WTC11 (cell line): ENCODE results near the gene PRLR. TPM values are rescaled to one million over a fixed set of nuclear protein-coding genes. Genes with fewer than 3 reads are reported as not detected.

Experiments used
- ATAC-seq: fragments of 200-7000 bp; cut with Tn5 transposase; 2 replicates; pipeline ENCODE4 v1.10.0; 2021; ENCODE audit warnings: mild to moderate bottlenecking, moderate library complexity
- CTCF ChIA-PET: fragments of 300-600 bp; sonication (Branson Sonifier 250); formaldehyde crosslinking; loops from one replicate; lab custom pipeline; 2021; ENCODE audit warnings: antibody characterized with exemption; lab: Charles Lee
- POLR2A ChIA-PET: fragments of 350-600 bp; sonication (Branson Sonifier 250); formaldehyde crosslinking; loops from one replicate; lab custom pipeline; 2021; ENCODE audit warnings: antibody characterized with exemption; lab: Charles Lee
- DNase-seq: peaks from one replicate; pipeline ENCODE4 v3.0.0; 2021; ENCODE audit warnings: low spot score
- H3K27ac Mint-ChIP-seq: 2 replicates; pipeline ENCODE4 v1.8.0; 2021; ENCODE audit warnings: mixed read lengths
- H3K27me3 Mint-ChIP-seq: 2 replicates; pipeline ENCODE4 v1.8.0; 2021; ENCODE audit warnings: low read depth, mild to moderate bottlenecking, moderate library complexity, mixed read lengths
- H3K36me3 Mint-ChIP-seq: 2 replicates; pipeline ENCODE4 v1.8.0; 2021; ENCODE audit warnings: mixed read lengths
- H3K4me1 Mint-ChIP-seq: 2 replicates; pipeline ENCODE4 v1.8.0; 2022; ENCODE audit warnings: mixed read lengths
- H3K4me3 Mint-ChIP-seq: 2 replicates; pipeline ENCODE4 v1.8.0; 2021; ENCODE audit warnings: mild to moderate bottlenecking, moderate library complexity, mixed read lengths
- H3K9me3 Mint-ChIP-seq: 2 replicates; pipeline ENCODE4 v1.8.0; 2021; ENCODE audit warnings: mixed read lengths
- ATF1 ChIP-seq: sonication (generic); formaldehyde crosslinking; IDR thresholded peaks from 2 replicates; pipeline ENCODE4 v1.8.1; 2023; ENCODE audit warnings: mild to moderate bottlenecking, moderate library complexity, missing genetic modification reagents
- GABPB1 ChIP-seq: sonication (generic); formaldehyde crosslinking; IDR thresholded peaks from 2 replicates; pipeline ENCODE4 v1.8.1; 2023; ENCODE audit warnings: mild to moderate bottlenecking, missing genetic modification reagents
- NFATC4 ChIP-seq: fragments of 250-450 bp; sonication (Bioruptor Pico); IDR thresholded peaks from 2 replicates; pipeline ENCODE4 v1.9.0; 2021; ENCODE audit warnings: mild to moderate bottlenecking
- NFE2L1 ChIP-seq: sonication (generic); formaldehyde crosslinking; IDR thresholded peaks from 2 replicates; pipeline ENCODE4 v1.8.1; 2023; ENCODE audit warnings: missing genetic modification reagents
- NR1H2 ChIP-seq: sonication (generic); formaldehyde crosslinking; IDR thresholded peaks from 2 replicates; pipeline ENCODE4 v1.9.0; 2021; ENCODE audit warnings: mild to moderate bottlenecking, moderate library complexity, missing genetic modification reagents
- NR3C1 ChIP-seq: sonication (generic); formaldehyde crosslinking; conservative IDR thresholded peaks from 2 replicates; pipeline ENCODE4 v1.8.1; 2023; ENCODE audit warnings: low read depth, mild to moderate bottlenecking, missing genetic modification reagents
- SMAD4 ChIP-seq: sonication (generic); formaldehyde crosslinking; IDR thresholded peaks from 2 replicates; pipeline ENCODE4 v1.8.0; 2022; ENCODE audit warnings: mild to moderate bottlenecking, missing genetic modification reagents
- TEAD1 ChIP-seq: sonication (generic); formaldehyde crosslinking; IDR thresholded peaks from 2 replicates; pipeline ENCODE4 v1.8.0; 2022; ENCODE audit warnings: mild to moderate bottlenecking, missing genetic modification reagents
- TP53 ChIP-seq: sonication (generic); formaldehyde crosslinking; IDR thresholded peaks from 2 replicates; pipeline ENCODE4 v1.8.1; 2023; ENCODE audit warnings: mild to moderate bottlenecking, missing genetic modification reagents
- ZNF138 ChIP-seq: sonication (generic); formaldehyde crosslinking; conservative IDR thresholded peaks from 2 replicates; pipeline ENCODE4 v1.8.1; 2022; ENCODE audit warnings: mild to moderate bottlenecking, moderate library complexity, missing genetic modification reagents
- ZNF396 ChIP-seq: fragments of 250-450 bp; sonication (Bioruptor Pico); IDR thresholded peaks from 2 replicates; pipeline ENCODE4 v1.8.0; 2021; ENCODE audit warnings: mild to moderate bottlenecking, moderate library complexity, borderline replicate concordance
- ZNF416 ChIP-seq: fragments of 250-450 bp; sonication (Bioruptor Pico); IDR thresholded peaks from 2 replicates; pipeline ENCODE4 v1.9.0; 2021; ENCODE audit warnings: mild to moderate bottlenecking, inconsistent platforms
- ZNF423 ChIP-seq: fragments of 250-450 bp; sonication (Bioruptor Pico); IDR thresholded peaks from 2 replicates; pipeline ENCODE4 v2.1.2; 2022; ENCODE audit warnings: mild to moderate bottlenecking, moderate library complexity
- total RNA-seq: library from RNA; stranded (reverse); gene quantifications from 3 replicates; pipeline ENCODE4 v1.2.3, GENCODE V29; 2021
- TF ChIP-seq, protein P1 (sequence below): sonication (generic); formaldehyde crosslinking; conservative IDR thresholded peaks from 2 replicates; pipeline ENCODE4 v1.8.1; 2023; ENCODE audit warnings: mild to moderate bottlenecking, low read depth, missing genetic modification reagents, moderate library complexity
- TF ChIP-seq, protein P2 (sequence below): fragments of 250-450 bp; sonication (Bioruptor Pico); IDR thresholded peaks from 2 replicates; pipeline ENCODE4 v1.8.0; 2021; ENCODE audit warnings: mild to moderate bottlenecking
- TF ChIP-seq, protein P3 (sequence below): sonication (generic); formaldehyde crosslinking; IDR thresholded peaks from 2 replicates; pipeline ENCODE4 v1.8.0; 2022; ENCODE audit warnings: mild to moderate bottlenecking, missing genetic modification reagents
- TF ChIP-seq, protein P4 (sequence below): sonication (generic); formaldehyde crosslinking; IDR thresholded peaks from 2 replicates; pipeline ENCODE4 v1.8.1; 2023; ENCODE audit warnings: mild to moderate bottlenecking, moderate library complexity, missing genetic modification reagents
- TF ChIP-seq, protein P5 (sequence below): sonication (generic); formaldehyde crosslinking; IDR thresholded peaks from 2 replicates; pipeline ENCODE4 v1.8.1; 2022; ENCODE audit warnings: low read depth, mild to moderate bottlenecking, moderate library complexity, missing genetic modification reagents, borderline replicate concordance
- TF ChIP-seq, protein P6 (sequence below): sonication (generic); formaldehyde crosslinking; IDR thresholded peaks from 2 replicates; pipeline ENCODE4 v1.8.1; 2022; ENCODE audit warnings: mild to moderate bottlenecking, moderate library complexity, missing genetic modification reagents
- TF ChIP-seq, protein P7 (sequence below): fragments of 250-450 bp; sonication (Bioruptor Pico); IDR thresholded peaks from 2 replicates; pipeline ENCODE4 v1.9.0; 2021; ENCODE audit warnings: mild to moderate bottlenecking
- TF ChIP-seq, protein P8 (sequence below): sonication (generic); formaldehyde crosslinking; IDR thresholded peaks from 2 replicates; pipeline ENCODE4 v1.8.1; 2023; ENCODE audit warnings: mild to moderate bottlenecking, missing genetic modification reagents, borderline replicate concordance
- TF ChIP-seq, protein P9 (sequence below): fragments of 250-450 bp; sonication (Bioruptor Pico); IDR thresholded peaks from 2 replicates; pipeline ENCODE4 v2.1.2; 2022; ENCODE audit warnings: mild to moderate bottlenecking, moderate library complexity

PRLR gene
- total RNA-seq, 1 experiment from 2014 or later, result 3.2 TPM

DNA sequence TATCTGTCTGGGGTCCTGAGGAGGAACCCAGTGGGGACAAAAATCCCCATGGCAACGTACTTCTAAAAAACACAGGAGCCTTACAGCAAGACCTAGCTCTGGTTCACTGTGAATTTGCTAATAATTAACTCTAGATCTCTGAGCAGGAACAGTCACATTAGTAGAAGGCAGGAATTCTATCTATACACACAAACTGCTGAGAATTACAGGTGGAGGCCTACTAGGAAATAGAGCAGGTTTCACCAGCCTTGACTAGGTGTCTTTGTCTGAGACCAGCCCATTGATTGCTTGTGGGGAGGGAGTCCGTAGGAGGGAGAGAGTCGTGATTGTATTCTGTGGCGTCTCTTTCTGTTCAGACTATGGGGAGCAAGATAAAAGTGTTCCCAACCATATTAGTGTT lies 44.8 kb downstream of the PRLR start:
- H3K27ac Mint-ChIP-seq, result no peak overlapping the region
- H3K4me3 Mint-ChIP-seq, result no peak overlapping the region
- TF ChIP-seq, protein P1, sequence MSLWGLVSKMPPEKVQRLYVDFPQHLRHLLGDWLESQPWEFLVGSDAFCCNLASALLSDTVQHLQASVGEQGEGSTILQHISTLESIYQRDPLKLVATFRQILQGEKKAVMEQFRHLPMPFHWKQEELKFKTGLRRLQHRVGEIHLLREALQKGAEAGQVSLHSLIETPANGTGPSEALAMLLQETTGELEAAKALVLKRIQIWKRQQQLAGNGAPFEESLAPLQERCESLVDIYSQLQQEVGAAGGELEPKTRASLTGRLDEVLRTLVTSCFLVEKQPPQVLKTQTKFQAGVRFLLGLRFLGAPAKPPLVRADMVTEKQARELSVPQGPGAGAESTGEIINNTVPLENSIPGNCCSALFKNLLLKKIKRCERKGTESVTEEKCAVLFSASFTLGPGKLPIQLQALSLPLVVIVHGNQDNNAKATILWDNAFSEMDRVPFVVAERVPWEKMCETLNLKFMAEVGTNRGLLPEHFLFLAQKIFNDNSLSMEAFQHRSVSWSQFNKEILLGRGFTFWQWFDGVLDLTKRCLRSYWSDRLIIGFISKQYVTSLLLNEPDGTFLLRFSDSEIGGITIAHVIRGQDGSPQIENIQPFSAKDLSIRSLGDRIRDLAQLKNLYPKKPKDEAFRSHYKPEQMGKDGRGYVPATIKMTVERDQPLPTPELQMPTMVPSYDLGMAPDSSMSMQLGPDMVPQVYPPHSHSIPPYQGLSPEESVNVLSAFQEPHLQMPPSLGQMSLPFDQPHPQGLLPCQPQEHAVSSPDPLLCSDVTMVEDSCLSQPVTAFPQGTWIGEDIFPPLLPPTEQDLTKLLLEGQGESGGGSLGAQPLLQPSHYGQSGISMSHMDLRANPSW (CRISPR knock-in tag), result no peak
- TF ChIP-seq, protein P2, sequence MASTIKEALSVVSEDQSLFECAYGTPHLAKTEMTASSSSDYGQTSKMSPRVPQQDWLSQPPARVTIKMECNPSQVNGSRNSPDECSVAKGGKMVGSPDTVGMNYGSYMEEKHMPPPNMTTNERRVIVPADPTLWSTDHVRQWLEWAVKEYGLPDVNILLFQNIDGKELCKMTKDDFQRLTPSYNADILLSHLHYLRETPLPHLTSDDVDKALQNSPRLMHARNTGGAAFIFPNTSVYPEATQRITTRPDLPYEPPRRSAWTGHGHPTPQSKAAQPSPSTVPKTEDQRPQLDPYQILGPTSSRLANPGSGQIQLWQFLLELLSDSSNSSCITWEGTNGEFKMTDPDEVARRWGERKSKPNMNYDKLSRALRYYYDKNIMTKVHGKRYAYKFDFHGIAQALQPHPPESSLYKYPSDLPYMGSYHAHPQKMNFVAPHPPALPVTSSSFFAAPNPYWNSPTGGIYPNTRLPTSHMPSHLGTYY, result no peak
- TF ChIP-seq GABPB1 (CRISPR knock-in tag) (no peak), ZNF396 (no peak), ZNF416 (CRISPR knock-in tag) (no peak), TEAD1 (CRISPR knock-in tag) (no peak), ATF1 (CRISPR knock-in tag) (no peak), TP53 (CRISPR knock-in tag) (no peak), NFATC4 (CRISPR knock-in tag) (no peak)
- TF ChIP-seq, protein P3, sequence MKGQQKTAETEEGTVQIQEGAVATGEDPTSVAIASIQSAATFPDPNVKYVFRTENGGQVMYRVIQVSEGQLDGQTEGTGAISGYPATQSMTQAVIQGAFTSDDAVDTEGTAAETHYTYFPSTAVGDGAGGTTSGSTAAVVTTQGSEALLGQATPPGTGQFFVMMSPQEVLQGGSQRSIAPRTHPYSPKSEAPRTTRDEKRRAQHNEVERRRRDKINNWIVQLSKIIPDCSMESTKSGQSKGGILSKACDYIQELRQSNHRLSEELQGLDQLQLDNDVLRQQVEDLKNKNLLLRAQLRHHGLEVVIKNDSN (CRISPR knock-in tag), result no peak
- TF ChIP-seq, protein P4, sequence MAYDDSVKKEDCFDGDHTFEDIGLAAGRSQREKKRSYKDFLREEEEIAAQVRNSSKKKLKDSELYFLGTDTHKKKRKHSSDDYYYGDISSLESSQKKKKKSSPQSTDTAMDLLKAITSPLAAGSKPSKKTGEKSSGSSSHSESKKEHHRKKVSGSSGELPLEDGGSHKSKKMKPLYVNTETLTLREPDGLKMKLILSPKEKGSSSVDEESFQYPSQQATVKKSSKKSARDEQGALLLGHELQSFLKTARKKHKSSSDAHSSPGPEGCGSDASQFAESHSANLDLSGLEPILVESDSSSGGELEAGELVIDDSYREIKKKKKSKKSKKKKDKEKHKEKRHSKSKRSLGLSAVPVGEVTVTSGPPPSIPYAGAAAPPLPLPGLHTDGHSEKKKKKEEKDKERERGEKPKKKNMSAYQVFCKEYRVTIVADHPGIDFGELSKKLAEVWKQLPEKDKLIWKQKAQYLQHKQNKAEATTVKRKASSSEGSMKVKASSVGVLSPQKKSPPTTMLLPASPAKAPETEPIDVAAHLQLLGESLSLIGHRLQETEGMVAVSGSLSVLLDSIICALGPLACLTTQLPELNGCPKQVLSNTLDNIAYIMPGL (CRISPR knock-in tag), result no peak
- TF ChIP-seq, protein P5, sequence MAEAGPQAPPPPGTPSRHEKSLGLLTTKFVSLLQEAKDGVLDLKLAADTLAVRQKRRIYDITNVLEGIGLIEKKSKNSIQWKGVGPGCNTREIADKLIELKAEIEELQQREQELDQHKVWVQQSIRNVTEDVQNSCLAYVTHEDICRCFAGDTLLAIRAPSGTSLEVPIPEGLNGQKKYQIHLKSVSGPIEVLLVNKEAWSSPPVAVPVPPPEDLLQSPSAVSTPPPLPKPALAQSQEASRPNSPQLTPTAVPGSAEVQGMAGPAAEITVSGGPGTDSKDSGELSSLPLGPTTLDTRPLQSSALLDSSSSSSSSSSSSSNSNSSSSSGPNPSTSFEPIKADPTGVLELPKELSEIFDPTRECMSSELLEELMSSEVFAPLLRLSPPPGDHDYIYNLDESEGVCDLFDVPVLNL, result no peak
- TF ChIP-seq, protein P6, sequence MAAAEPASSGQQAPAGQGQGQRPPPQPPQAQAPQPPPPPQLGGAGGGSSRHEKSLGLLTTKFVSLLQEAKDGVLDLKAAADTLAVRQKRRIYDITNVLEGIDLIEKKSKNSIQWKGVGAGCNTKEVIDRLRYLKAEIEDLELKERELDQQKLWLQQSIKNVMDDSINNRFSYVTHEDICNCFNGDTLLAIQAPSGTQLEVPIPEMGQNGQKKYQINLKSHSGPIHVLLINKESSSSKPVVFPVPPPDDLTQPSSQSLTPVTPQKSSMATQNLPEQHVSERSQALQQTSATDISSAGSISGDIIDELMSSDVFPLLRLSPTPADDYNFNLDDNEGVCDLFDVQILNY (CRISPR knock-in tag), result no peak
- TF ChIP-seq, protein P7, sequence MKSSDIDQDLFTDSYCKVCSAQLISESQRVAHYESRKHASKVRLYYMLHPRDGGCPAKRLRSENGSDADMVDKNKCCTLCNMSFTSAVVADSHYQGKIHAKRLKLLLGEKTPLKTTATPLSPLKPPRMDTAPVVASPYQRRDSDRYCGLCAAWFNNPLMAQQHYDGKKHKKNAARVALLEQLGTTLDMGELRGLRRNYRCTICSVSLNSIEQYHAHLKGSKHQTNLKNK (CRISPR knock-in tag), result no peak
- H3K27me3 Mint-ChIP-seq, result no peaks in the 10 kb centered on the region
- no peak for ATAC-seq
- H3K36me3 Mint-ChIP-seq, result no peaks in the 10 kb centered on the region
- DNase-seq, result no peak
- H3K4me1 Mint-ChIP-seq, result peaks cover 19% of the 10 kb centered on the region
- no peaks in the 10 kb centered on the region for H3K9me3 Mint-ChIP-seq
- ChIA-PET CTCF (interaction anchor here (1.0 kb wide), 1 partner anchor 94 kb away, joined by 3 read pairs; no protein-coding TSS in a partner anchor), POLR2A (no interaction called here)

DNA sequence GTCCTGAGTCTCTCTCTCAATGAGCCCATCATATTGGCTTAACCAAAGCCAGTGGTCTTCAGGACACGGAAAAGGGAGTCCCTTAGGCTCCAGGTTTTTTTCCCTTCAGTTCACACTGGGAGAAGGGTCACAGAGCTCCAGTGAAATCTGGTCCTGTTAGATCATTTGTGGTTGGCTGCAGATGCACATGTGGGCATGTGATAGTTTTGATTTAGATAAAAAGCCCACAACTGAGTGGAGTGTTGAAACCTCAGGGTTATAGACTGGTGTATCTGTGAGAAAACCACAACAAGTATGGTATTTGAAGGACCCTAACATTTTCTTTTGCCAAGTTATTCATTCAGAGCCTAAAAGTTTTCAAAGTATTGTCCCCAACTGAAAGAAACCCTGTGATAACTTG lies 46.7 kb downstream of the PRLR start:
- ATAC-seq (no peak), DNase-seq (no peak)
- H3K4me3 Mint-ChIP-seq, result no peak overlapping the region
- no peaks in the 10 kb centered on the region for H3K27me3 Mint-ChIP-seq
- peaks cover 19% of the 10 kb centered on the region for H3K4me1 Mint-ChIP-seq
- ChIA-PET POLR2A (no interaction called here), CTCF (interaction anchor here (0.6 to 2.7 kb wide), 6 partner anchors 15 to 415 kb away, joined by 3 to 9 read pairs (median 4); no protein-coding TSS in a partner anchor)
- H3K36me3 Mint-ChIP-seq, result no peaks in the 10 kb centered on the region
- H3K9me3 Mint-ChIP-seq, result no peaks in the 10 kb centered on the region
- H3K27ac Mint-ChIP-seq, result no peak overlapping the region
- TF ChIP-seq NR3C1 (CRISPR knock-in tag) (no peak), NR1H2 (no peak), ZNF423 (no peak), ZNF416 (CRISPR knock-in tag) (no peak), NFE2L1 (CRISPR knock-in tag) (no peak), SMAD4 (no peak), ZNF138 (CRISPR knock-in tag) (no peak)
- TF ChIP-seq, protein P8, sequence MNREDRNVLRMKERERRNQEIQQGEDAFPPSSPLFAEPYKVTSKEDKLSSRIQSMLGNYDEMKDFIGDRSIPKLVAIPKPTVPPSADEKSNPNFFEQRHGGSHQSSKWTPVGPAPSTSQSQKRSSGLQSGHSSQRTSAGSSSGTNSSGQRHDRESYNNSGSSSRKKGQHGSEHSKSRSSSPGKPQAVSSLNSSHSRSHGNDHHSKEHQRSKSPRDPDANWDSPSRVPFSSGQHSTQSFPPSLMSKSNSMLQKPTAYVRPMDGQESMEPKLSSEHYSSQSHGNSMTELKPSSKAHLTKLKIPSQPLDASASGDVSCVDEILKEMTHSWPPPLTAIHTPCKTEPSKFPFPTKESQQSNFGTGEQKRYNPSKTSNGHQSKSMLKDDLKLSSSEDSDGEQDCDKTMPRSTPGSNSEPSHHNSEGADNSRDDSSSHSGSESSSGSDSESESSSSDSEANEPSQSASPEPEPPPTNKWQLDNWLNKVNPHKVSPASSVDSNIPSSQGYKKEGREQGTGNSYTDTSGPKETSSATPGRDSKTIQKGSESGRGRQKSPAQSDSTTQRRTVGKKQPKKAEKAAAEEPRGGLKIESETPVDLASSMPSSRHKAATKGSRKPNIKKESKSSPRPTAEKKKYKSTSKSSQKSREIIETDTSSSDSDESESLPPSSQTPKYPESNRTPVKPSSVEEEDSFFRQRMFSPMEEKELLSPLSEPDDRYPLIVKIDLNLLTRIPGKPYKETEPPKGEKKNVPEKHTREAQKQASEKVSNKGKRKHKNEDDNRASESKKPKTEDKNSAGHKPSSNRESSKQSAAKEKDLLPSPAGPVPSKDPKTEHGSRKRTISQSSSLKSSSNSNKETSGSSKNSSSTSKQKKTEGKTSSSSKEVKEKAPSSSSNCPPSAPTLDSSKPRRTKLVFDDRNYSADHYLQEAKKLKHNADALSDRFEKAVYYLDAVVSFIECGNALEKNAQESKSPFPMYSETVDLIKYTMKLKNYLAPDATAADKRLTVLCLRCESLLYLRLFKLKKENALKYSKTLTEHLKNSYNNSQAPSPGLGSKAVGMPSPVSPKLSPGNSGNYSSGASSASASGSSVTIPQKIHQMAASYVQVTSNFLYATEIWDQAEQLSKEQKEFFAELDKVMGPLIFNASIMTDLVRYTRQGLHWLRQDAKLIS (CRISPR knock-in tag), result no peak
- TF ChIP-seq, protein P9, sequence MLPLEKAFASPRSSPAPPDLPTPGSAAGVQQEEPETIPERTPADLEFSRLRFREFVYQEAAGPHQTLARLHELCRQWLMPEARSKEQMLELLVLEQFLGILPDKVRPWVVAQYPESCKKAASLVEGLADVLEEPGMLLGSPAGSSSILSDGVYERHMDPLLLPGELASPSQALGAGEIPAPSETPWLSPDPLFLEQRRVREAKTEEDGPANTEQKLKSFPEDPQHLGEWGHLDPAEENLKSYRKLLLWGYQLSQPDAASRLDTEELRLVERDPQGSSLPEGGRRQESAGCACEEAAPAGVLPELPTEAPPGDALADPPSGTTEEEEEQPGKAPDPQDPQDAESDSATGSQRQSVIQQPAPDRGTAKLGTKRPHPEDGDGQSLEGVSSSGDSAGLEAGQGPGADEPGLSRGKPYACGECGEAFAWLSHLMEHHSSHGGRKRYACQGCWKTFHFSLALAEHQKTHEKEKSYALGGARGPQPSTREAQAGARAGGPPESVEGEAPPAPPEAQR (CRISPR knock-in tag), result no peak
